GM21447 (cell line): Measurements from ENCODE around the gene CMTM2.
"Not testable (repeated sequence)": the region's sequence is repeated elsewhere in the genome, so short reads cannot be mapped to it uniquely, and the experiment has no call there.

ENCODE experiments used
- ATAC-seq: cut with Tn5 transposase; IDR thresholded peaks from one replicate; pipeline ENCODE4 v1.9.1; 2021; ENCODE audit not compliant: unreplicated experiment

CMTM2 gene

GRCh38 chr16:66581246-66581952 lies 2.1 kb downstream of the CMTM2 start:
- no peak for ATAC-seq

- ATAC-seq, result no peak
These were observed 6.4 kb downstream of the CMTM2 start for GRCh38 chr16:66585481-66586239.

GRCh38 chr16:66587881-66588600 lies 8.8 kb downstream of the CMTM2 start:
- no peak for ATAC-seq

GRCh38 chr16:66588981-66589713 lies 9.9 kb downstream of the CMTM2 start:
- peak; percentile 73 for ATAC-seq

- no peak for ATAC-seq
These were observed 11.1 kb downstream of the CMTM2 start for GRCh38 chr16:66590322-66590721.

- ATAC-seq, result no peak
These were observed 11.8 kb downstream of the CMTM2 start for GRCh38 chr16:66591018-66591417.

GRCh38 chr16:66592241-66592640 lies 13.0 kb downstream of the CMTM2 start:
- no peak for ATAC-seq

GRCh38 chr16:66592814-66593213 lies 13.6 kb downstream of the CMTM2 start:
- no peak for ATAC-seq

GRCh38 chr16:66594739-66595138 lies 15.5 kb downstream of the CMTM2 start:
- ATAC-seq, result no peak

GRCh38 chr16:66596559-66596958 lies 17.3 kb downstream of the CMTM2 start:
- not testable (repeated sequence) for ATAC-seq

- no peak for ATAC-seq
These were observed 18.0 kb downstream of the CMTM2 start for GRCh38 chr16:66596986-66597848.

GRCh38 chr16:66598111-66598510 lies 18.8 kb downstream of the CMTM2 start:
- no peak for ATAC-seq

- no peak for ATAC-seq
These were observed 20.5 kb downstream of the CMTM2 start for GRCh38 chr16:66599726-66600125.

- no peak for ATAC-seq
These were observed 21.2 kb downstream of the CMTM2 start for GRCh38 chr16:66600477-66600876.

- no peak for ATAC-seq
These were observed 22.2 kb downstream of the CMTM2 start for GRCh38 chr16:66601471-66601870.

- no peak for ATAC-seq
These were observed 24.5 kb downstream of the CMTM2 start for GRCh38 chr16:66603537-66604375.

GRCh38 chr16:66604376-66605176 lies 25.3 kb downstream of the CMTM2 start, which contains the start of gene CMTM3:
CMTM3 (plus strand) TSS chr16:66604704; CDS start chr16:66604806, 102 bp downstream.
- ATAC-seq, result peak; percentile 34
